ENCODE data around the gene SAE1.

DNA sequence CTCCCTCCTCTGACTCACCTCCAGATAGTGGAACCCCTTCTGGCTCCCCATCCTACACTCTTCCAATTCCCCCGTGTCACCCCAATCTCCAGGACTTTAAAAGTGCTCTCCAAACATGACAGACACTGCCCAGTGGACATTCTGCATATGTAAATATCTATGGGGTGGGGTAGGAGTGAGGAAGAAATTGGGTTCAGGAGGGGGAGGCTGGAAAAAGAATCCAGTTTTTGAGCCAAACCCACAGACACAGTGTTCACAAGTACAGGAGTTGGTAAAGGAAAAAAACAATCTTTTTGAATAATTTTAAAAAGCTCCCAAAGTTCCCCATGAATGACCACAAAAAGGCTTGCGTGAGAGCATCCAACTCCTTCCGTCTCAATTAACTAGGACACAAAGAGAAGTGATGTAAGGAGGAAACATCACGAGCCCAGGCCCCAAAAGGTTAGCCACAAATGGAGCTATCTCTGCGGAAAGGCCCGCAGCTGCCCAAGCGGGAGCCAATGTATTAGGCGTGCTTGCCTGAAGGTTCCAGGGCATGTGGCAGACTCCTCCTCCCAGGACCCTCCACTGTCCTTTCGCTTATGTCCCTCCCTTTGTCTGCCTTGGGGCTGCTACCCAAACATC, 35.0 kb upstream of the SAE1 start:
- TF ChIP-seq POLR2A (IDR thresholded peaks at IDR 0.05) (no peak), POLR2AphosphoS5 (IDR thresholded peaks at IDR 0.05) (no peak)
- TF ChIP-seq, protein P1, sequence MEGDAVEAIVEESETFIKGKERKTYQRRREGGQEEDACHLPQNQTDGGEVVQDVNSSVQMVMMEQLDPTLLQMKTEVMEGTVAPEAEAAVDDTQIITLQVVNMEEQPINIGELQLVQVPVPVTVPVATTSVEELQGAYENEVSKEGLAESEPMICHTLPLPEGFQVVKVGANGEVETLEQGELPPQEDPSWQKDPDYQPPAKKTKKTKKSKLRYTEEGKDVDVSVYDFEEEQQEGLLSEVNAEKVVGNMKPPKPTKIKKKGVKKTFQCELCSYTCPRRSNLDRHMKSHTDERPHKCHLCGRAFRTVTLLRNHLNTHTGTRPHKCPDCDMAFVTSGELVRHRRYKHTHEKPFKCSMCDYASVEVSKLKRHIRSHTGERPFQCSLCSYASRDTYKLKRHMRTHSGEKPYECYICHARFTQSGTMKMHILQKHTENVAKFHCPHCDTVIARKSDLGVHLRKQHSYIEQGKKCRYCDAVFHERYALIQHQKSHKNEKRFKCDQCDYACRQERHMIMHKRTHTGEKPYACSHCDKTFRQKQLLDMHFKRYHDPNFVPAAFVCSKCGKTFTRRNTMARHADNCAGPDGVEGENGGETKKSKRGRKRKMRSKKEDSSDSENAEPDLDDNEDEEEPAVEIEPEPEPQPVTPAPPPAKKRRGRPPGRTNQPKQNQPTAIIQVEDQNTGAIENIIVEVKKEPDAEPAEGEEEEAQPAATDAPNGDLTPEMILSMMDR (IDR thresholded peaks at IDR 0.05), result no peak
